Measurements from ENCODE around the gene ELMO1. TPM values are rescaled to one million over a fixed set of nuclear protein-coding genes. Genes with fewer than 3 reads are reported as not detected.

The ELMO1 gene
- total RNA-seq, 4 donors from 2014 or later, result 31.1 to 42.9 (median 38.7) TPM

DNA sequence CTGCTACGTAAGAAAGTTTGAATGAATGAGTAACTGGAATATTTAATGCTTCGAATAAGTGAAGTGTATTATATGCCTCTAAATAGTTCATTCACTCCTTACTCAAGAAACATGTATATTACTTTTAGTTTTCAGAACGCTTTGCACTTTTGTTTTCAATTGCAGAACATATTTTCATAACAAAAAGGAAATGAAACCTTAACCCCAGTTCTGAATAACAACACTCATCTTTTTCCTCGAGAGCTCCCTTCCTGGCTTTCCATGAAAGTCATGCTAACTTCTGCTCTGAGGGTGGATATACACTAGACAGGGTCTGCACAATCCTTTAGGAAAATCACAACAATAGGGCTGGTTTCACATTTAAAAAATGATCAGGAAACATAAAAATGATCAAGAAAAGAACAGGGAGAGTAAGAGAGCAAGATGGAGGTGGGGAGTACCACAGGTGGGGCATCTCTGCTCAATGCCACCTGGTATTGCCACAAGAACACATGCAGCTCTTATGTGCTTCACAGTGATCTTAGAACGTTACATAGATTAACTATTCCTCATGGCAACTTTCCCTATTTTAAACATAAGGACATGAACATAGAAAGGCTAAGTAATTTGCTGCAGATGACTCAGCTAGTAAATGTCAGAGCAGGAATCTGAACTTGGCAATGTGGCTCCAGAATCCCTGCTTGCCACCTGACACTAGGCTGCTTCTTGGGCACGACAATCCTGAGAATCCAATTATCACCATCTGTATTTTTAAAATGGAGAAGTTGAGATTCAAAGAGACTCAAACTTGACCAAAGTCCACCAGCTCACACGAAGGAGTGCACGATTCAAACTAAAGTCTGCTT is 504.9 kb downstream of the ELMO1 start:
- H3K4me1 ChIP-seq, result peaks cover 9 to 40% (median 22%) of the 10 kb centered on the region in 4 donors
- 69% methylated on average over 8 of the region's 8 CpGs for WGBS
- no peaks in the 10 kb centered on the region for H3K27me3 ChIP-seq
- peaks cover 0 to 23% (median 15%) of the 10 kb centered on the region in 4 donors for H3K9me3 ChIP-seq
- H3K4me3 ChIP-seq, result no peak overlapping the region
- no peak for TF ChIP-seq POLR2A (IDR thresholded peaks at IDR 0.05; ENCODE audit: low read depth)
- no peak for TF ChIP-seq EP300 (IDR thresholded peaks at IDR 0.05)
- TF ChIP-seq, protein P1, sequence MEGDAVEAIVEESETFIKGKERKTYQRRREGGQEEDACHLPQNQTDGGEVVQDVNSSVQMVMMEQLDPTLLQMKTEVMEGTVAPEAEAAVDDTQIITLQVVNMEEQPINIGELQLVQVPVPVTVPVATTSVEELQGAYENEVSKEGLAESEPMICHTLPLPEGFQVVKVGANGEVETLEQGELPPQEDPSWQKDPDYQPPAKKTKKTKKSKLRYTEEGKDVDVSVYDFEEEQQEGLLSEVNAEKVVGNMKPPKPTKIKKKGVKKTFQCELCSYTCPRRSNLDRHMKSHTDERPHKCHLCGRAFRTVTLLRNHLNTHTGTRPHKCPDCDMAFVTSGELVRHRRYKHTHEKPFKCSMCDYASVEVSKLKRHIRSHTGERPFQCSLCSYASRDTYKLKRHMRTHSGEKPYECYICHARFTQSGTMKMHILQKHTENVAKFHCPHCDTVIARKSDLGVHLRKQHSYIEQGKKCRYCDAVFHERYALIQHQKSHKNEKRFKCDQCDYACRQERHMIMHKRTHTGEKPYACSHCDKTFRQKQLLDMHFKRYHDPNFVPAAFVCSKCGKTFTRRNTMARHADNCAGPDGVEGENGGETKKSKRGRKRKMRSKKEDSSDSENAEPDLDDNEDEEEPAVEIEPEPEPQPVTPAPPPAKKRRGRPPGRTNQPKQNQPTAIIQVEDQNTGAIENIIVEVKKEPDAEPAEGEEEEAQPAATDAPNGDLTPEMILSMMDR (IDR thresholded peaks at IDR 0.05), result no peak
- intact Hi-C loops (cut with DNase I), result no loop called here
- H3K27ac ChIP-seq (replicated peaks in 1 of 4), result no peak overlapping the region
- DNase-seq (ENCODE audit: extremely low spot score), result no peak
- no peaks in the 10 kb centered on the region for H3K36me3 ChIP-seq

DNA sequence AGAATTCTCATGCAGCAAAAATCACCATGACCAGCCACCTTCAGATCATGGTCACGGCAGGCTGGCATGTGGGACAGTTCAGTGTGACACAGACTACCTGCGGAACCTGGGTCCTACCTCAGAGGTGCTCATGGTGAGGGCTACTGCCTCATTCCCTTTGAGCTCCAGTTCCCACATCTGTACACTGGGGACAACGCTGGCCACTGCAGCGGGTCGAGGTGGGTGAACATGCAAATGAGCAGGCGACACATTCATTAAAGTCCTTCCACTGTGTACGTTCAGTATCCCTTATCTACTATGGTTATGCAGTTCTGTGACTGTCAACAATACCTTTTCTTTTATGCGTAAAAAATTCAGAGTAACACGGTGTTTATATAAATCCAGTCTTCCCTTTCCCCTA is 505.7 kb downstream of the ELMO1 start:
- intact Hi-C loops (cut with DNase I), result no loop called here
- DNase-seq (ENCODE audit: extremely low spot score), result no peak
- peaks cover 9 to 40% (median 22%) of the 10 kb centered on the region in 4 donors for H3K4me1 ChIP-seq
- no peak overlapping the region for H3K27ac ChIP-seq (replicated peaks in 1 of 4)
- 86% methylated on average over 9 of the region's 9 CpGs for WGBS
- H3K36me3 ChIP-seq, result no peaks in the 10 kb centered on the region
- no peaks in the 10 kb centered on the region for H3K27me3 ChIP-seq
- TF ChIP-seq POLR2A (IDR thresholded peaks at IDR 0.05; ENCODE audit: low read depth) (no peak), EP300 (IDR thresholded peaks at IDR 0.05) (no peak), POLR2AphosphoS5 (IDR thresholded peaks at IDR 0.05) (no peak)
- TF ChIP-seq, protein P1 (IDR thresholded peaks at IDR 0.05), result no peak
- H3K4me3 ChIP-seq, result no peak overlapping the region
- peaks cover 0 to 31% (median 24%) of the 10 kb centered on the region in 4 donors for H3K9me3 ChIP-seq

DNA sequence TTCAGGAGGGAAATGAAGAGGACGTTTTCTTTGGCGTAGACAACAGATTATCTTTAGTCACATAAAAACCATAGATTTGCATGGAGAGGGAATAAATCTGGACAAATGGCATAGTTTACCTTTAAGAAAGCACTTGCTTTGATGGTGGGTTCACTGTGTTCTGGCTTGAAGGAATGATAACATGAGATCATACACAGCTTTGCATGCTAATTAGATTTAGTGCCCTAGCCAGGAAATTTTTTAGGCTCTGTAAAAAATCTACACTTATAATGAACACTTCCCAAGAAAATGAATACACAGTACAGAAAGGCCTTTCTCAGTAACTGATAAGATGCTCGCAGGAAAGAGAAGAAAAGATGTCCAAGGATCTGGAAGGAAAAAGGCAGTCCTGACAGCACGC is 506.1 kb downstream of the ELMO1 start:
- Histone ChIP-seq H3K36me3 (peaks cover 0 to 1% (median 0%) of the 10 kb centered on the region in 4 donors), H3K27me3 (no peaks in the 10 kb centered on the region), H3K27ac (replicated peaks in 1 of 4) (no peak overlapping the region), H3K4me3 (no peak overlapping the region), H3K4me1 (peaks cover 9 to 40% (median 22%) of the 10 kb centered on the region in 4 donors), H3K9me3 (peaks cover 0 to 35% (median 28%) of the 10 kb centered on the region in 4 donors)
- TF ChIP-seq, protein P1 (IDR thresholded peaks at IDR 0.05), result no peak
- TF ChIP-seq EP300 (IDR thresholded peaks at IDR 0.05), result no peak
- TF ChIP-seq POLR2AphosphoS5 (IDR thresholded peaks at IDR 0.05), result no peak
- no peak for TF ChIP-seq POLR2A (IDR thresholded peaks at IDR 0.05; ENCODE audit: low read depth)
- WGBS, result 93% methylated on average over 4 of the region's 4 CpGs
- no peak for DNase-seq (ENCODE audit: extremely low spot score)
- intact Hi-C loops (cut with DNase I), result no loop called here

DNA sequence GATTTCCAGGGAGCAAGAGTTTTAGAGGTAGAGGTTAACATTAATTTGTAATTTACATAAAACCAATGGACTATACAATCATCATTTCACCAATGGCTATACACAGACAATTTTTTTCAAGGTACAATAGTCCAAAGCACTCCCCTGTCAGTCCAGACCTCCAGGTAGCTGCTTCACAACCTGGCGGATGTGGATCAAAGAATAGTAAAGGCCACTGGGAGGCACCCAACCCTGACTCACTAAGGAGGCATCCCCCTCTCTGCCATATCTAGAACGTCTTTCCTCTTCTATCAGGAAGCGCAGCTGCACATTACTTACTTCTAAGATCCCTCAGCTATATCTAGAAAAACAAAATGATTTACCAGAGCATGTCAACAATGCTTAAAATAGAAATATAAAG is 506.6 kb downstream of the ELMO1 start:
- TF ChIP-seq POLR2AphosphoS5 (IDR thresholded peaks at IDR 0.05) (no peak), EP300 (IDR thresholded peaks at IDR 0.05) (no peak), POLR2A (IDR thresholded peaks at IDR 0.05; ENCODE audit: low read depth) (no peak)
- TF ChIP-seq, protein P1 (IDR thresholded peaks at IDR 0.05), result no peak
- no peak for DNase-seq (ENCODE audit: extremely low spot score)
- Histone ChIP-seq H3K27ac (replicated peaks in 1 of 4) (no peak overlapping the region), H3K9me3 (peaks cover 0 to 41% (median 33%) of the 10 kb centered on the region in 4 donors), H3K36me3 (peaks cover 0 to 7% (median 0%) of the 10 kb centered on the region in 4 donors), H3K4me3 (no peak overlapping the region), H3K4me1 (peaks cover 9 to 40% (median 22%) of the 10 kb centered on the region in 4 donors), H3K27me3 (no peaks in the 10 kb centered on the region)
- intact Hi-C loops (cut with DNase I), result no loop called here
- WGBS, result 78% methylated on average over 3 of the region's 3 CpGs
